ENCODE results near the gene KRTAP10-7. TPM values are rescaled to one million over a fixed set of nuclear protein-coding genes. Genes with fewer than 3 reads are reported as not detected.

KRTAP10-7 gene
- total and polyA plus RNA-seq, 2 of the 13 experiments (the other 11 are each of a cell fraction or from before 2014, with no cell fraction given): not detected

DNA sequence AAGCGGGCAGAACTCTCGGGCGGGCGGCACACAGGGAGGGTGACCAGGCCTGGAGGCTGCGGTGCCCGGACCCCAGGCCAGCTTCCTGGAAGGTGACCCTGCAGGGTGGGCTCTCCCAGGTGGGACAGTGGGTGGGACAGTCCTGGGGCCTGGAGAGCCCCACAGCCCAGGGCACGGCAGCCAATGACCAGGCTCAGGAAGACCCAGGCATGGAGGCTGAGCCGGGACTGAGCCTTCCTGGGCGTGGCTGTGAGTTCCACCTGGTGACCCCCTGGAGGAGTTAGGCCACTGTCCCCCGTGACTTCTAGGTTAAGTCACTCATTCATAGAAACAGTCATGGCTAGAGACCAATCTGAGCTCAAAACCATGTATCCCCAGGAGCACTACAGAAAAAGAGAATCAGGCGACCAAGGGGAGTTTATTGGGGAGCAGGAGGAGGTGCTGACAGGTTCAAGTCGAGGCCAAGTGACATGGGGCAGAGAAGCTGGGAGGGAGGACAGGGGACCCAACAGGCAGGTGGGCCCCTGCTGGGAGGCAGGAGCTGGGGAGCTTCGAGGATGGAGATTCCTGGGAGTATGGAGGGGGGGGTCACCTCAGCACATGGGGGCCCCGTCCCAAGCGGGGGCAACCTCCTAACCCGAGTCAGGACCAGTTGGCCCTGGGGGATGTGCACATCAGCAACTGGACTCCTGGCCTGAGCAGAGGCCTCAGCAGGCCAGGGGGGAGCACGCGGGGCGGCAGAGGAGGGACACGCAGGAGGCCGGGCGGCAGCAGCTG is 21.2 kb upstream of the KRTAP10-7 start:
- Histone ChIP-seq H3K79me2 (ENCODE audit: insufficient read depth, low read length) (no peaks in the 10 kb centered on the region), H3K4me3 (replicated peaks in 1 of 3; ENCODE audit: insufficient read depth in 1 of 3, low read depth in 2 of 3, low read length in 3 of 3) (no peak overlapping the region), H3K27me3 (ENCODE audit: control insufficient read depth in 1 of 2, insufficient read depth in 2 of 2, low read length in 2 of 2) (no peaks in the 10 kb centered on the region), H3K4me1 (ENCODE audit: insufficient read depth, low read length) (peaks cover 15% of the 10 kb centered on the region), H3K36me3 (replicated peaks in 1 of 2; ENCODE audit: control insufficient read depth in 1 of 2, insufficient read depth in 2 of 2, low read length in 2 of 2) (no peaks in the 10 kb centered on the region), H2AFZ (ENCODE audit: low read length) (no peak overlapping the region), H3K9ac (ENCODE audit: insufficient read depth, low read depth, low read length) (no peak overlapping the region), H3K9me3 (ENCODE audit: low read length) (peaks cover 13% of the 10 kb centered on the region), H3K27ac (ENCODE audit: extremely low read length, insufficient read depth, low read length) (no peak overlapping the region), H4K20me1 (ENCODE audit: insufficient read depth, low read length) (no peaks in the 10 kb centered on the region), H3K4me2 (ENCODE audit: low read depth, low read length) (no peak overlapping the region)
- POLR2A ChIA-PET: no interaction called here
- CTCF ChIA-PET (ENCODE audit: low intra/inter-chr PET ratio, low total read pairs): no interaction called here
- WGBS (ENCODE audit: low lambda C conversion rate): 49% methylated on average over 13 of the region's 22 CpGs
- BruUV-seq (replicated peaks): no TSS peak
- TF ChIP-seq ZNF598 (CRISPR knock-in tag; IDR thresholded peaks at IDR 0.05; ENCODE audit: borderline replicate concordance) (no peak), ZNF468 (CRISPR knock-in tag; IDR thresholded peaks at IDR 0.05) (no peak), ZNF496 (CRISPR knock-in tag; IDR thresholded peaks at IDR 0.05; ENCODE audit: insufficient replicate concordance) (no peak), RBM22 (optimal IDR thresholded peaks at IDR 0.05; ENCODE audit: low read length) (no peak), STAT5B (CRISPR knock-in tag; IDR thresholded peaks at IDR 0.05) (no peak), TAF1 (CRISPR knock-in tag; IDR thresholded peaks at IDR 0.05) (no peak), PAX8 (CRISPR knock-in tag; IDR thresholded peaks at IDR 0.05; ENCODE audit: borderline replicate concordance) (no peak), ZNF75D (CRISPR knock-in tag; IDR thresholded peaks at IDR 0.05; ENCODE audit: borderline replicate concordance) (no peak), HDAC1 (CRISPR knock-in tag; IDR thresholded peaks at IDR 0.05) (no peak), STAG1 (CRISPR knock-in tag; IDR thresholded peaks at IDR 0.05) (no peak), GABPB1 (CRISPR knock-in tag; IDR thresholded peaks at IDR 0.05) (no peak), ZSCAN31 (CRISPR knock-in tag; IDR thresholded peaks at IDR 0.05; ENCODE audit: low read depth) (no peak), KAT7 (CRISPR knock-in tag; IDR thresholded peaks at IDR 0.05; ENCODE audit: borderline replicate concordance) (no peak), NFIC (IDR thresholded peaks at IDR 0.05; ENCODE audit: low read length) (no peak)
- TF ChIP-seq, protein P1, sequence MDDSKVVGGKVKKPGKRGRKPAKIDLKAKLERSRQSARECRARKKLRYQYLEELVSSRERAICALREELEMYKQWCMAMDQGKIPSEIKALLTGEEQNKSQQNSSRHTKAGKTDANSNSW (CRISPR knock-in tag; IDR thresholded peaks at IDR 0.05; ENCODE audit: borderline replicate concordance): no peak
- TF ChIP-seq, protein P2, sequence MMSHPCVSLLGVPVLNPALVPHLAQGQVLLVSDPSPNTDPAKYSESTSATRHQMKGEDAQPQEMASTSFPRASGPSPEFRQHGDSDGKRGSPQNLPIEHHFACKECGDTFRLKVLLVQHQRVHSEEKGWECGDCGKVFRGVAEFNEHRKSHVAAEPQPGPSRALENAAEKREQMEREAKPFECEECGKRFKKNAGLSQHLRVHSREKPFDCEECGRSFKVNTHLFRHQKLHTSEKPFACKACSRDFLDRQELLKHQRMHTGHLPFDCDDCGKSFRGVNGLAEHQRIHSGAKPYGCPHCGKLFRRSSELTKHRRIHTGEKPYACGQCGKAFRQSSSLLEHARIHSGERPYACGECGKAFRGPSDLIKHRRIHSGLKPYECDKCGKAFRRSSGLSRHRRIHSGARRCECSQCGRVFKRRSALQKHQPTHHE (CRISPR knock-in tag; IDR thresholded peaks at IDR 0.05; ENCODE audit: borderline replicate concordance): no peak
- TF ChIP-seq, protein P3, sequence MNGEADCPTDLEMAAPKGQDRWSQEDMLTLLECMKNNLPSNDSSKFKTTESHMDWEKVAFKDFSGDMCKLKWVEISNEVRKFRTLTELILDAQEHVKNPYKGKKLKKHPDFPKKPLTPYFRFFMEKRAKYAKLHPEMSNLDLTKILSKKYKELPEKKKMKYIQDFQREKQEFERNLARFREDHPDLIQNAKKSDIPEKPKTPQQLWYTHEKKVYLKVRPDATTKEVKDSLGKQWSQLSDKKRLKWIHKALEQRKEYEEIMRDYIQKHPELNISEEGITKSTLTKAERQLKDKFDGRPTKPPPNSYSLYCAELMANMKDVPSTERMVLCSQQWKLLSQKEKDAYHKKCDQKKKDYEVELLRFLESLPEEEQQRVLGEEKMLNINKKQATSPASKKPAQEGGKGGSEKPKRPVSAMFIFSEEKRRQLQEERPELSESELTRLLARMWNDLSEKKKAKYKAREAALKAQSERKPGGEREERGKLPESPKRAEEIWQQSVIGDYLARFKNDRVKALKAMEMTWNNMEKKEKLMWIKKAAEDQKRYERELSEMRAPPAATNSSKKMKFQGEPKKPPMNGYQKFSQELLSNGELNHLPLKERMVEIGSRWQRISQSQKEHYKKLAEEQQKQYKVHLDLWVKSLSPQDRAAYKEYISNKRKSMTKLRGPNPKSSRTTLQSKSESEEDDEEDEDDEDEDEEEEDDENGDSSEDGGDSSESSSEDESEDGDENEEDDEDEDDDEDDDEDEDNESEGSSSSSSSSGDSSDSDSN (CRISPR knock-in tag; IDR thresholded peaks at IDR 0.05): no peak
- TF ChIP-seq, protein P4, sequence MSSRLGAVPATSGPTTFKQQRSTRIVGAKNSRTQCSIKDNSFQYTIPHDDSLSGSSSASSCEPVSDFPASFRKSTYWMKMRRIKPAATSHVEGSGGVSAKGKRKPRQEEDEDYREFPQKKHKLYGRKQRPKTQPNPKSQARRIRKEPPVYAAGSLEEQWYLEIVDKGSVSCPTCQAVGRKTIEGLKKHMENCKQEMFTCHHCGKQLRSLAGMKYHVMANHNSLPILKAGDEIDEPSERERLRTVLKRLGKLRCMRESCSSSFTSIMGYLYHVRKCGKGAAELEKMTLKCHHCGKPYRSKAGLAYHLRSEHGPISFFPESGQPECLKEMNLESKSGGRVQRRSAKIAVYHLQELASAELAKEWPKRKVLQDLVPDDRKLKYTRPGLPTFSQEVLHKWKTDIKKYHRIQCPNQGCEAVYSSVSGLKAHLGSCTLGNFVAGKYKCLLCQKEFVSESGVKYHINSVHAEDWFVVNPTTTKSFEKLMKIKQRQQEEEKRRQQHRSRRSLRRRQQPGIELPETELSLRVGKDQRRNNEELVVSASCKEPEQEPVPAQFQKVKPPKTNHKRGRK (CRISPR knock-in tag; IDR thresholded peaks at IDR 0.05): no peak
- TF ChIP-seq, protein P5, sequence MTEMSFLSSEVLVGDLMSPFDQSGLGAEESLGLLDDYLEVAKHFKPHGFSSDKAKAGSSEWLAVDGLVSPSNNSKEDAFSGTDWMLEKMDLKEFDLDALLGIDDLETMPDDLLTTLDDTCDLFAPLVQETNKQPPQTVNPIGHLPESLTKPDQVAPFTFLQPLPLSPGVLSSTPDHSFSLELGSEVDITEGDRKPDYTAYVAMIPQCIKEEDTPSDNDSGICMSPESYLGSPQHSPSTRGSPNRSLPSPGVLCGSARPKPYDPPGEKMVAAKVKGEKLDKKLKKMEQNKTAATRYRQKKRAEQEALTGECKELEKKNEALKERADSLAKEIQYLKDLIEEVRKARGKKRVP (CRISPR knock-in tag; IDR thresholded peaks at IDR 0.05): no peak
- ATAC-seq (no peak), FAIRE-seq (no peak), DNase-seq (ENCODE audit: low spot score) (no peak)
- intact Hi-C loops (cut with micrococcal nuclease; ENCODE audit: unreplicated experiment) (no loop called here), in situ Hi-C loops (cut with HindIII; ENCODE audit: extremely low pct_ligation_motif_present, low pct_unique_long_range_greater_than_20kb) (no loop called here)

Data from HepG2 (cell line).